NB4 (cell line): Measurements from ENCODE around the gene SMIM10L2A.
A peak's percentile ranks its signal among the peaks of the same experiment; 100 is the strongest.

ENCODE experiments used
- DNase-seq: peaks from one replicate; pipeline ENCODE4 v3.0.0; 2010; ENCODE audit warnings: low read depth
- H3K4me3 ChIP-seq: one replicate; pipeline ENCODE4 v1.5.1; 2011; ENCODE audit warnings: mild to moderate bottlenecking, low read depth, low read length, moderate library complexity
- MAX ChIP-seq: IDR thresholded peaks from 2 replicates; pipeline ENCODE4 v1.6.1; 2011; ENCODE audit warnings: low read depth, low read length
- MYC ChIP-seq: IDR thresholded peaks from 2 replicates; pipeline ENCODE4 v1.6.1; 2011; ENCODE audit warnings: low read depth, low read length
- POLR2A ChIP-seq: IDR thresholded peaks from 2 replicates; pipeline ENCODE4 v1.6.1; 2011; ENCODE audit warnings: mild to moderate bottlenecking; ENCODE audit not compliant: insufficient read length; ENCODE audit errors: extremely low read depth
- TF ChIP-seq, protein P1 (sequence below): IDR thresholded peaks from one replicate; pipeline ENCODE4 v1.5.1; 2012; ENCODE audit warnings: low read depth, low read length

SMIM10L2A gene

GRCh38 chrX:135388841-135389240, 32.9 kb upstream of the SMIM10L2A start:
- DNase-seq: no peak
- H3K4me3 ChIP-seq: no peak overlapping the region
- TF ChIP-seq, protein P1, sequence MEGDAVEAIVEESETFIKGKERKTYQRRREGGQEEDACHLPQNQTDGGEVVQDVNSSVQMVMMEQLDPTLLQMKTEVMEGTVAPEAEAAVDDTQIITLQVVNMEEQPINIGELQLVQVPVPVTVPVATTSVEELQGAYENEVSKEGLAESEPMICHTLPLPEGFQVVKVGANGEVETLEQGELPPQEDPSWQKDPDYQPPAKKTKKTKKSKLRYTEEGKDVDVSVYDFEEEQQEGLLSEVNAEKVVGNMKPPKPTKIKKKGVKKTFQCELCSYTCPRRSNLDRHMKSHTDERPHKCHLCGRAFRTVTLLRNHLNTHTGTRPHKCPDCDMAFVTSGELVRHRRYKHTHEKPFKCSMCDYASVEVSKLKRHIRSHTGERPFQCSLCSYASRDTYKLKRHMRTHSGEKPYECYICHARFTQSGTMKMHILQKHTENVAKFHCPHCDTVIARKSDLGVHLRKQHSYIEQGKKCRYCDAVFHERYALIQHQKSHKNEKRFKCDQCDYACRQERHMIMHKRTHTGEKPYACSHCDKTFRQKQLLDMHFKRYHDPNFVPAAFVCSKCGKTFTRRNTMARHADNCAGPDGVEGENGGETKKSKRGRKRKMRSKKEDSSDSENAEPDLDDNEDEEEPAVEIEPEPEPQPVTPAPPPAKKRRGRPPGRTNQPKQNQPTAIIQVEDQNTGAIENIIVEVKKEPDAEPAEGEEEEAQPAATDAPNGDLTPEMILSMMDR: no peak
- TF ChIP-seq MYC: no peak
- TF ChIP-seq MAX: no peak
- no peak for TF ChIP-seq POLR2A

DNA sequence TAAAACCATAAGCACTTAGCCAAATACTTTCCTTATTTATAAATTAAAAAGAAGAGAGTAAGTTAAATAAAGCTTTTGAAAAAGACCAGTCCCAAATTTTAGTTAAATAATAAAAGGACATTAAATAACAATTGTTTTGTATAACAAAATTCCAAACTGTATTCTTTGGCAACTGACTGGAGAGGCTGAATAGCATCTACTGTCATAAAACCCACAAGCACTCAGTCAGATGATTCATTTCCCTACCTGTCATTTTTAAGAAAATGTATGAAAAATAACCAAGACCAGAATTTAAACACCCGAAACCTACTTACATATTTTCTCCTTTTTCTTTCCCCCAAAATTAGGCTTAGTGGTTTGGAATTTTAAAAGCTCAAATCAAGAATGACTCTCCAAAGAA, 32.5 kb upstream of the SMIM10L2A start:
- DNase-seq: no peak
- no peak for TF ChIP-seq MYC
- TF ChIP-seq, protein P1: no peak
- no peak for TF ChIP-seq MAX
- no peak for TF ChIP-seq POLR2A
- H3K4me3 ChIP-seq: no peak overlapping the region

DNA sequence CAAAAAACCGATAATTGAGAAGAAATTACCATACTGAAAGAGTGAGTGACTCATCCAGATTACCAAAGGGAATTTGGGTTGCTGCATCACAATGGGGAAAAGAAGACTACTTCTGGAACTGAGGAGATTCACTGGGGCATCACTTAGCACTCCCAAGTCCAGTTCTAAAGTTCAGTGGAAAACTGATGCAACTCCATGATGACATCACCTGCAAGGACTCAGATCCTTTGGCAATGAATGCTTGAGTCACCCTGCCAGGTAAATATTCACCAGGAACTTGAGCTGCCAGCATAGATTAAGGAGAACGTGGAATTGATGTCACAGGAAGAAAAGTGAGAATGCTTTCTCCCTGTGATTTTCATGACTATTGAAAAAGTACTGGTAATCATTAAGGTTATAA, 32.0 kb upstream of the SMIM10L2A start:
- TF ChIP-seq POLR2A: no peak
- no peak for TF ChIP-seq MYC
- TF ChIP-seq, protein P1: no peak
- TF ChIP-seq MAX: no peak
- no peak for DNase-seq
- no peak overlapping the region for H3K4me3 ChIP-seq

GRCh38 chrX:135391734-135392133, 30.0 kb upstream of the SMIM10L2A start:
- TF ChIP-seq MYC (no peak), POLR2A (no peak), MAX (no peak)
- TF ChIP-seq, protein P1: no peak
- DNase-seq: no peak

GRCh38 chrX:135393051-135393450, 28.7 kb upstream of the SMIM10L2A start:
- peak; percentile 52 for DNase-seq
- H3K4me3 ChIP-seq: no peak overlapping the region
- TF ChIP-seq MYC: 0 out of 2 replicates have a peak, but pooled peaks have one; percentile 14
- TF ChIP-seq, protein P1: no peak

More at GRCh38 chrX:135391734-135392133, 30.0 kb upstream of the SMIM10L2A start:
- H3K4me3 ChIP-seq: no peak overlapping the region

DNA sequence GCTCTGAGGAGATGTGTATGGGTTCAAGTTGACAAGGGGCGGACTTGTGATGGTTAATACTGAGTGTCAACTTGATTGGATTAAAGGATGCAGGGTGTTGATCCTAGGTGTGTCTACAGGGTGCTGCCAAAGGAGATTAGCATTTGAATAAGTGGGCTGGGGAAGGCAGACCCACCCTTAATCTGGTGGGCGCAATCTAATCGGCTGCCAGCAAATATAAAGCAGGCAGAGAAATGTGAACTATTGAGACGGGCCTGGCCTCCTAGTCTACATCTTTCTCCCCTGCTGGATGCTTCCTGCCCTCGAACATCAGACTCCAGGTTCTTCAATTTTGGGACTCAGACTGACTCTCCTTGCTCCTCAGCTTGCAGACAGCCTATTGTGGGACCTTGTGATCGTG, 26.7 kb upstream of the SMIM10L2A start:
- TF ChIP-seq MYC: no peak
- TF ChIP-seq, protein P1: no peak
- no peak for TF ChIP-seq MAX
- DNase-seq: no peak
- no peak overlapping the region for H3K4me3 ChIP-seq
